GM18498 (cell line): ENCODE data around the gene NPM1.
"Not testable (repeated sequence)": the region's sequence is repeated elsewhere in the genome, so short reads cannot be mapped to it uniquely, and the experiment has no call there.

Experiments
- ATAC-seq: cut with Tn5 transposase; IDR thresholded peaks from one replicate; pipeline ENCODE4 v1.9.1; 2021; ENCODE audit warnings: mild to moderate bottlenecking, moderate library complexity; ENCODE audit not compliant: unreplicated experiment

NPM1 gene

DNA sequence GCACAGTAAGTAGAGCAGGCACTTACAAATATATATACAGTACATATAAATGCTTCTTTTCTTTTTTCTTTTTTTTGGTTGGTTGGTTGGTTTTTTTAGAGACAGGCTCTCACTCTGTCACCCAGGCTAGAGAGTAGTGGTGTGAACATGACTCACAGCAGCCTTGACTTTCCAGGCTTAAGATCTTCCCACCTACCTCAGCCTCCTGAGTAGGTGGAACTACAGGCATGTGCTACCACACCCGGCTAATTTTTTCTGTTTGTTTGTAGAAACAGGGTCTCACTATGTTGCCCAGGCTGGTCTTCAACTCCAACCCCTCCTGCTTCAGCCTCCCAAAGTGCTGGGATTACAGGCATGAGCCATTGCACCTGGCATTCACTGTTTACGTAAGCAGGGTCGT is 2.6 kb upstream of the NPM1 start:
- not testable (repeated sequence) for ATAC-seq

DNA sequence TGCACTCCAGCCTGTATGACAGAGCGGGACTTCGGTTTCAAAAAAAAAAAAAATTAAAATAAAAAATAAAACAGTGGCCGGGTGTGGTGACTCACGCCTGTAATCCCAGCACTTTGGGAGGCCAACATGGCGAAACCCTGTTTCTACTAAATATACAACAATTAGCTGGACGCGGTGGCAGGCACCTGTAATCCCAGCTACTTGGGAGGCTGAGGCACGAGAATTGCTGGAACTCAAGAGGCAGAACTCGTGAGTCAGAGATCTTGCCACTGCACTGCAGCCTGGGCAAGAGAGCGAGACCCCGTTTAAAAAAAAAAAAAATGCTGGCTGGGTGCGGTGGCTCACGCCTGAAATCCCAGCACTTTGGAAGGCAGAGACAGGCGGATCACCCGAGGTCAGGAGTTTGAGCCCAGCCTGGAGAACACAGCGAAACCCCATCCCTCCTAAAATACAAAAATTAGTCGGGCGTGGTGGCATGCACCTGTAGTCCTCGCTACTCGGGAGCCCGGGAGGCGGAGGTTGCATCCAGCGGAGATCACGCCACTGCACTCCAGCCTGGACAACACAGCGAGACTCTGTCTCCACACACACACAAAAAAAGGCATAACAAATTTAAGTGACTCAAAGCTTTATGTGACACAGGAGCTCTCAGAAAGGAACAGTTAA is 1.5 kb upstream of the NPM1 start:
- ATAC-seq, result no peak

DNA sequence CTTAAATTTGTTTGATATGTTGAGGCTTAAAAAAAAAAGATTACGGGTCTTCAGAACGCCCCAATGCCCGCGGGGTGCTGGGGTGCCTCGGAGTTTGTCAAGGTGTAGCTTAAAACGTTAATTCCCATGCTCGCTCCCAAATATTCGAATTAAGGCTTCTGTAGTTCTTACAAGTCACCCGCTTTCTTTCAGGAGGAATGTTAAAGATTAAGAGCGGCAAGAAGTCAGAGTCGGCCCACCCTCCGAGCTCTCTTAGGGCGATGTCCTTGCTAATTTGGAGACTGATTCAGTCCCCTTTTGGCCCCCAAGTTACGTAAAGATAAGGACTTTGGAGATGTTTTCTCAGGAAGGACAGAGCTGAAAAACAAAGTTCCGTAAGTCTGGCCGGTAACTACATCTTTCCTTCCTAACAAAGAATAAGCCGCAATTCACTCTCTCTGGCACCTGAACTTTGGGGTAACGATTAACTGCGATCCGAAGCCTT is 746 bp upstream of the NPM1 start:
- no peak for ATAC-seq

DNA sequence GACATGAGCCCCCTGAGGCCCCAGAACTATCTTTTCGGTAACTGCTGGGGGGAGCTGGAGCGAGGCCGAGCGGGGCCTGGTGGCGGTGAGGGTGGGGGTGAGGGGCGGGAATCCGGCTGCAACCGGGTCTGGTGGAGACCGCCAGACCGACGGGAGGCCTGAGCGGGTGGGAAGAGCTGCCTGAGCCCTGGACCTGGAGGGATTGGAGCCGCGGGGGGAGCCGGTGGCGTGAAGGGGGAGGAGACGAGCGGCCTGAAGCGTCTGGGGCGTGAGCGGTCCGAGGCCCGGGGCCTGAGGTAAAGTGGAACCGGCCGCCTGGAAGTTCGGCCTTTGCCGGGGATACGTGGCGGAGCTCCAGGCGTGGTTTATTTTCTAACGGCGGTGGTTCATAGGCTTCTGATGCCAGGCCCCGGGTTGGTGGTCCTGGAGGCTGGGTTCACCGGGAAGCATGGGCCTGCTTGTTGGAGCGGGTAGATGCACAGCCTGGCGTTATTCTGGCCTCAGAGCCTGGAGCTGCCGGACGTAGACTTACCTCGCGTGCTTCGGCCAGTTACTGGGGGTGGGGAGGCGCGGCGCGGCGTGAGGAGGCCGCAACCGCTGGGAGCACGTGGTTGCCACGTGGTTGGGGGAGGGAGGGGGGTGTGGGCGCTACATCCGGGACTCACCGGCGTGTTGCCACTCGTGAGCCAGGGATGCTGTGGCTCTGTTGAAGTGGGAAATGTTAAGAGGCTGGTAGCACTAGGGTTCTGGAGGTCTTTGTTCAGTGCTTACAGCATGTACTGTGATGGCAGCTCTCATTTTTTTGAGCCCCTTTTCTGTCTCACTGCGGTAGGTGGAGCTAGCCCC is 544 bp downstream of the NPM1 start:
- ATAC-seq, result peak; percentile 49

GRCh38 chr5:171388816-171389168 is 1.1 kb downstream of the NPM1 start:
- ATAC-seq, result no peak

GRCh38 chr5:171390883-171391677 is 3.4 kb downstream of the NPM1 start:
- ATAC-seq, result no peak

DNA sequence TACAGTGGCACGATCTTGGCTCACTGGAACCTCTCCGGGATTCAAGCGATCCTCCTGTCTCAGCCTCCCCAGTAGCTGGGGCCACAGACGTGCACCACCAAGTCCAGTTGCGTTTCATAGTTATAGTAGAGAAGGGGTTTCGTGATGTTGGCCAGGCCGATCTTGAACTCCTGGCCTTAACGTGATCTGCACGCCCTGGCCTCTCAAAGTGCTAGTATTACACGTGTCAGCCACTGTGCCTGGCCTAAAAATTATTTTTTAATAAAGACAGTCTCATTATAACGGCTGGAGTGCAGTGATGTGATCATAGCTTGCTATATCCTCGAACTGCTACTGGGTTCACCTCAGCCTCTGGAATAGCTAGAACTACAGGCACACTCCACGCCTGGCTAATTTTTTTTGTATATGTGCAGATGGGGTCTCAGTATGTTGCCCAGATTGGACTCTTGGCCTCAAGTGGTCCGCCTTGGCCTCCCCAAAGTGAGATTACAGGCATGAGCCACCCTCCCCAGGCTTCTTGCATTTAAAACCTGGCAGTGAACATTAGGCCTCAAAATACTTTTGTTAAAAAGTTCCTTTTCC is 4.4 kb downstream of the NPM1 start:
- ATAC-seq, result no peak

GRCh38 chr5:171392585-171393159 is 5.0 kb downstream of the NPM1 start:
- ATAC-seq, result no peak

DNA sequence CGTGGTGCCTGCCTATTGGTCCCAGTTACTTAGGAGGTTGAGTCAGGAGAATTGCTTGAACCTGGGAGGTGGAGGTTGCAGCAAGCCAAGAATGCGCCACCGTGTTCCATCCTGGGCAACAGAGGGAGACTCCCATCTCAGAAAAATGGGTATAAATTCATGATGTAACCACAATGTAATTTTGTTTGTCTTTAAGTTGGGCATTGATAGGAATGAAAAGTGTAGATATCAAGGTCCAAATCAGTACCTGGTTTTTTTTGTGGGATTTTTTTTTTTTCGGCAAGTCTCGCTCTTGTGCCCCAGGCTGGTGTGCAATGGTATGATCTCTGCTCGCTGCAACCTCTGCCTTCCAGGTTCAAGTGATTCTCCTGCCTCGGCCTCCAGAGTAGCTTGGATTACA is 7.4 kb downstream of the NPM1 start:
- no peak for ATAC-seq

DNA sequence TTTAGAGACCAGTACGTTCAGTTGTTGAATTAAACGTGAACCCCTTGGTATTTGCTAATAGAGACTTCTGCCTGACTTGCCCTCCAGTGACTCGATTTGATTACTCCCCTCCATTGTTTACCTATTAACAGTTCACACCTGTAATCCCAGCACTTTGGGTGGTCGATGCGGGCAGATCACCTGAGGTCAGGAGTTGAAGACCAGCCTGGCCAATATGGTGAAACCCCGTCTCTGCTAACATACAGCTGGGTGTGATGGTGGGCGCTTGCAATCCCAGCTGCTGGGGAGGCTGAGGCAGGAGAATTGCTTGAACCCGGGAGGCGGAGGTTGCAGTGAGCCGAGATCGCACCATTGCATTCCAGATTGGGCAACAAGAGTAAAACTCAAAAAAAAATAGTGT is 8.9 kb downstream of the NPM1 start:
- not testable (repeated sequence) for ATAC-seq

DNA sequence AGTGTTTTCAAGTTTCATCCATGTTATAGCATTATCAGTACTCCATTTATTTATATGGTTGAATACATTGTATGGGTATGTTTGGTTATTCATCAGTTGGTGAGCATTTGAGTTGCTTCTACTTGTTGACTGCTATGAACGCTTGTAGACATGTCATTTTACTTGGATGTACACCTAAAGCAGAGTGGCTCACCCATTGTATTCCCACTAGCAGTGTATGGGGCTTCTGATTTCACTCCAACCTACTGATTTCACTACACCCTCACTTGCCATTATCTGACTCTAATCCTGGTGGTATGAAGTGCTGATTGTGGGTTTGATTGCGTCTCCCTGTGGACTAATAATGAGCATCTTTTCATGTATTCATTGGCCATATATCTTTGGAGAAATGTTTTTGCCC is 9.5 kb downstream of the NPM1 start:
- ATAC-seq, result no peak

DNA sequence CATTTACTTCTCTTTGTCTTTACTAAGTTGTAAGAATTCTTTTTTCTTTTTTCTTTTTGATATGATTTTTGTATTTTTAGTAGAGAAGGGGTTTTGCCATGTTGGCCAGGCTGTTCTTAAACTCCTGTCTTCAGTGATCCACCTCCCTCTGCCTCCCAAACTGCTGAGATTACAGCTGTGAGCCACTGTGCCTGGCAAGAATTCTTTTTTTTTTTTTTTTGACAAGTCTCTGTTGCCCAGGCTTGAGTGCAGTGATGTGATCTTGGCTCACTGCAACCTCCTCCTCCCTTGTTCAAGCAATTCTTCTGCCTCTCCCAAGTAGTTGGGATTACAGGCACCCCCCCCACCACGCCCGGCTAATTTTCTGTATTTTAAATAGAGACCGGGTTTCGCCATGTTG is 9.9 kb downstream of the NPM1 start:
- ATAC-seq, result no peak

DNA sequence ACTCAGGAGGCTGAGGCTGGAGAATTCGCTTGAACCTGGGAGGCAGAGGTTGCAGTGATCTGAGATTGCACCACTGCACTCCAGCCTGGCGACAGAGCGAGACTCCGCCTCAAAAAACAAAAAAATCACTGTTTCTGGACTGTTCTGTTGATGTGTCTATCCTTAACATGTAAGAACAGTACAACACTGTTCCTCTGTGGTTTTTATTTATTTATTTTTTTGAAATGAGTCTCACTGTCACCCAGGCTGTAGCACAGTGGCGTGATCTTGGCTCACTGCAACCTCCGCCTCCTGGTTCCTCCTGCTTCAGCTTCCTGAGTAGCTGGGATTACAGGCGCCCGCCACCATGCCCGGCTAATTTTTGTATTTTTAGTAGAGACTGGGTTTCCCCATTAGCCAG is 11.0 kb downstream of the NPM1 start:
- ATAC-seq, result not testable (repeated sequence)

- ATAC-seq, result no peak
These were observed 12.5 kb downstream of the NPM1 start for GRCh38 chr5:171400169-171400568.

- ATAC-seq, result no peak
These were observed 13.7 kb downstream of the NPM1 start for GRCh38 chr5:171401167-171401947.

DNA sequence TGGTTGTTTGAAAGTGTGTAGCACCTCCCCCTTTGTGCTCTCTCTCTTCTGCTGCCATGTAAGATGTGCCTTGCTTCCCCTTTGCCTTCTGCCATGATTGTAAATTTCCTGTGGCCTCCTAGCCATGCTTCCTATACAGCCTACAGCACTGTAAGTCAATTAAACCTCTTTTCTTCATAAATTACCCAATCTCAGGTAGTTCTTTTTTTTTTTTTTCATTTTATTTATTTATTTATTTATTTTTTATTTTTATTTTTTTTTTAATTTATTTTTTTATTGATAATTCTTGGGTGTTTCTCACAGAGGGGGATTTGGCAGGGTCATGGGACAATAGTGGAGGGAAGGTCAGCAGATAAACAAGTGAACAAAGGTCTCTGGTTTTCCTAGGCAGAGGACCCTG is 15.1 kb downstream of the NPM1 start:
- ATAC-seq, result not testable (repeated sequence)

DNA sequence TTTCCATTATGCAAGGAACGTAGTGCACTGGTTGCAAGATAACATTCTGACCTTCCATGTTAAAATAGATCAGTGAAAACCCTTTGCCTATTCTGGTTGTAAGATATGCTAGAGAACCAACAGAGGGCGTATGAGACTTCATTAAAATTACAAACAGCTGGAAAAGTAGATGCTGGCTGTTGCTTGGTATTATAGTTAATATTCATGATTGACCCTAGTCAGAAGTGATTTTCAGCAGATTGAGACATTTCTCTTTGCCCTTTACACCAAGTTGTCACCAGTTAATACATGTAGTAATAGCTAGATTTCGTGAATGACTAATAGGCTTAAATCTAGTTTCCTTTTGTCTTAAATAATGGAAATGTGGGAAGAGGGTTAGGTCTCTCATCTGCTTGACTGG is 18.0 kb downstream of the NPM1 start:
- ATAC-seq, result no peak

- no peak for ATAC-seq
These were observed 19.6 kb downstream of the NPM1 start for GRCh38 chr5:171407234-171407633.

DNA sequence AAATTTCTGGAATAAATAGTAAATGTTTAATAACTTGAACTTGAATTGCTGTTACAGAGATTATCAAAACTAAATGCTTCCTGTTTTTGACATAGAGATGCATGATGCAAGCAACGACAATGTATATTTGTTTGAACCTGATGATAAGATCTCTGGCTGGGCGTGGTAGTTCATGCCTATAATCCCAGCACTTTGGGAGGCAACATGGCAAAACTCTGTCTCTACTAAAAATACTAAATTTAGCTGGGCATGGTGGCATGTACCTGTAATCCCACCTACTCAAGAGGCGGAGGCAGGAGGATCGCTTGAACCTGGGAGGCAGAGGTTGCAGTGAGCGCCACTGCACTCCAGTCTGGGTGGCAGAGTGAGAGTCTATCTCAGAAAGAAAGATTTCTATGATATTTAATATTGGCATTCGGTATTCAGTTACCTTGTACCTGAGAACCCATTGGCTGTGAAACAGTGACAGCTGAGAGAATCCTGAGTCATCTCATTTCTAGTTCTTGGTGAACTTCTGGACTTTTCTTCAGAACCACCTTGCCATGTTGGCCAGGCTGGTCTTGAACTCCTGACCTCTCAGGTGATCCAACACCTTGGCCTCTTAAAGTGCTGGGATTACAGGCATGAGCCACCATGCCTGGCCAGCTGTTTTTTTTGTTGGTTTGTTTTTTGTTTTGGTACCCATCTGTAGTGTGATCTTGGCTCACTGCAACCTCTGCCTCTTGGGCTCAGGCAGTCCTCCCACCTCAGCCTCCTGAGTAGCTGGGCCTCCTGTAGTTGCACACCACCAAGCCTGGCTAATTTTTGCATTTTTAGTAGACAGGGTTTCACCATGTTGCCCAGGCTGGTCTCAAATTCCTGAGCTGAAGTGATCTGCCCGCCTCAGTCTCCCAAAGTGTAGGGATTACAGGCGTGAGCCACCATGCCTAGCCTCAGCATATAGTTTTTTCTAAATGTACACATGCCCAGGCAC is 21.8 kb downstream of the NPM1 start:
- no peak for ATAC-seq
